ENCODE data around the gene VSIG10L2. TPM values are rescaled to one million over a fixed set of nuclear protein-coding genes. Genes with fewer than 3 reads are reported as not detected.

The VSIG10L2 gene
- total RNA-seq, 1 experiment from 2014 or later = not detected

DNA sequence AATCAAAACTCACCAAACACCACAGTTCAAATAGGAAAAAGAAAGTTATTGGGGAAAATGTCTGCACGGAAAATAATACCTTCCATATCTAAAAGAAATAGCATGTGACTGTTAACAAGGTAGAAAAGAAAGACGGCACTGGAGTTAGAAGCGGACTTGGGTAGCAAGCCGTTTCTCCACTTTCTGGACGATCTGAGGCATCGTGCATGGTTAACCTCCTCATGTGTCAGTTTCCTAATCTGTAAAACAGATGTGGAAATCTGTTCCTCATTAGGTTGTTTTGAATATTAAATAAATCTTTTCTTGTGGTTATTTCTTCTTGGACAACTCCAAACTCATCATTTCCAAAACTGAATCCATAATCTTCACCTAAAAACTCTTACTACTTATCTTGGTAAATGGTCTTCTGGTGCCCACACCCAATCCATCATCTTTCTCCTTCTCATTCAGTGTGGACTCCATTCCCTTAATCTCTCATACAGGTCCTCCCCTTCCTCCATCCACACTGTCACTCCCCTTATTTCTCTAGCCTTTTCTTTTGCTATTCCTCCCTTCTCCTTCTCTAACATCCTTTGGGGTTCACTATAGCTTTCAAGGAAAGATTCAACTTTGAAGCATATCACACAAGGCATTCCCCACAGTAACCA, 53.5 kb downstream of the VSIG10L2 start:
- Histone ChIP-seq H3K36me3 (ENCODE audit: low read depth) (no peaks in the 10 kb centered on the region), H3K9me2 (ENCODE audit: insufficient read depth) (no peaks in the 10 kb centered on the region), H3K9me3 (ENCODE audit: insufficient read depth, low read depth) (no peaks in the 10 kb centered on the region), H3F3A (ENCODE audit: insufficient read depth, low read depth) (no peaks in the 10 kb centered on the region), H3K4me1 (replicated peaks; ENCODE audit: insufficient read depth) (no peaks in the 10 kb centered on the region), H3K27ac (no peak overlapping the region), H3K27me3 (ENCODE audit: insufficient read depth, low read depth) (no peaks in the 10 kb centered on the region), H2AFZ (no peak overlapping the region), H3K4me3 (no peak overlapping the region), H4K20me1 (ENCODE audit: insufficient read depth) (no peaks in the 10 kb centered on the region), H3K4me2 (no peak overlapping the region), H3K79me2 (ENCODE audit: low read depth) (no peaks in the 10 kb centered on the region)
- BruUV-seq (replicated peaks) = no TSS peak
- intact Hi-C loops (cut with micrococcal nuclease; ENCODE audit: unreplicated experiment) = no loop called here
- DNase-seq = no peak
- no peak for TF ChIP-seq EZH2 (IDR thresholded peaks at IDR 0.05; ENCODE audit: low read depth)
- TF ChIP-seq, protein P1, sequence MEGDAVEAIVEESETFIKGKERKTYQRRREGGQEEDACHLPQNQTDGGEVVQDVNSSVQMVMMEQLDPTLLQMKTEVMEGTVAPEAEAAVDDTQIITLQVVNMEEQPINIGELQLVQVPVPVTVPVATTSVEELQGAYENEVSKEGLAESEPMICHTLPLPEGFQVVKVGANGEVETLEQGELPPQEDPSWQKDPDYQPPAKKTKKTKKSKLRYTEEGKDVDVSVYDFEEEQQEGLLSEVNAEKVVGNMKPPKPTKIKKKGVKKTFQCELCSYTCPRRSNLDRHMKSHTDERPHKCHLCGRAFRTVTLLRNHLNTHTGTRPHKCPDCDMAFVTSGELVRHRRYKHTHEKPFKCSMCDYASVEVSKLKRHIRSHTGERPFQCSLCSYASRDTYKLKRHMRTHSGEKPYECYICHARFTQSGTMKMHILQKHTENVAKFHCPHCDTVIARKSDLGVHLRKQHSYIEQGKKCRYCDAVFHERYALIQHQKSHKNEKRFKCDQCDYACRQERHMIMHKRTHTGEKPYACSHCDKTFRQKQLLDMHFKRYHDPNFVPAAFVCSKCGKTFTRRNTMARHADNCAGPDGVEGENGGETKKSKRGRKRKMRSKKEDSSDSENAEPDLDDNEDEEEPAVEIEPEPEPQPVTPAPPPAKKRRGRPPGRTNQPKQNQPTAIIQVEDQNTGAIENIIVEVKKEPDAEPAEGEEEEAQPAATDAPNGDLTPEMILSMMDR (conservative IDR thresholded peaks at IDR 0.05) = no peak
- CTCF ChIA-PET = no interaction called here
- POLR2A ChIA-PET (ENCODE audit: unreplicated experiment) = no interaction called here

- Histone ChIP-seq H3K9me2 (ENCODE audit: insufficient read depth) (no peaks in the 10 kb centered on the region; the same call in 1 of the 2 replicates), H3K36me3 (ENCODE audit: low read depth) (no peaks in the 10 kb centered on the region), H3K4me2 (no peak overlapping the region), H3K4me1 (replicated peaks; ENCODE audit: insufficient read depth) (peaks cover 6% of the 10 kb centered on the region; the same call in 1 of the 2 replicates), H3K4me3 (no peak overlapping the region), H3K79me2 (ENCODE audit: low read depth) (no peaks in the 10 kb centered on the region), H3K27ac (no peak overlapping the region), H2AFZ (no peak overlapping the region), H3K27me3 (ENCODE audit: insufficient read depth, low read depth) (no peaks in the 10 kb centered on the region), H4K20me1 (ENCODE audit: insufficient read depth) (no peaks in the 10 kb centered on the region), H3F3A (ENCODE audit: insufficient read depth, low read depth) (no peaks in the 10 kb centered on the region), H3K9me3 (ENCODE audit: insufficient read depth, low read depth) (no peaks in the 10 kb centered on the region)
- CTCF ChIA-PET = no interaction called here
- no peak for DNase-seq
- intact Hi-C loops (cut with micrococcal nuclease; ENCODE audit: unreplicated experiment) = no loop called here
- no TSS peak for BruUV-seq (replicated peaks)
- POLR2A ChIA-PET (ENCODE audit: unreplicated experiment) = no interaction called here
- TF ChIP-seq, protein P1 (conservative IDR thresholded peaks at IDR 0.05) = no peak
- no peak for TF ChIP-seq EZH2 (IDR thresholded peaks at IDR 0.05; ENCODE audit: low read depth)
Observed at GRCh38 chr11:126002181-126002580, 56.3 kb downstream of the VSIG10L2 start.

Other genes starting within 250 kb of the VSIG10L2 start
- gene PATE1, start 199.8 kb upstream of the VSIG10L2 start, total RNA-seq (2021) = not detected in 2 replicates
- gene PATE2, start 167.2 kb upstream of the VSIG10L2 start, total RNA-seq (2021) = 1.3 TPM in 2 replicates
- gene PATE3, start 157.9 kb upstream of the VSIG10L2 start, total RNA-seq (2021) = not detected in 2 replicates
- not detected in 2 replicates for gene PATE4, start 112.7 kb upstream of the VSIG10L2 start, total RNA-seq (2021)
- gene HYLS1, start 58.4 kb upstream of the VSIG10L2 start, total RNA-seq (2021) = 12.2 and 16.7 TPM in 2 replicates
- gene PUS3, start 42.8 kb upstream of the VSIG10L2 start, total RNA-seq (2021) = 5.7 and 6.5 TPM in 2 replicates
- 0.26 TPM in 1 of 2 replicates, not detected in the other for gene DDX25, start 41.5 kb upstream of the VSIG10L2 start, total RNA-seq (2021)
- gene CDON, start 116.8 kb downstream of the VSIG10L2 start, total RNA-seq (2021) = 10.0 and 11.2 TPM in 2 replicates